RWPE2 (cell line): ENCODE data around the gene PRCC.

ENCODE experiments used
- ATAC-seq: fragments of 200-7000 bp; cut with Tn5 transposase; 3 replicates; pipeline ENCODE4 v1.9.1; 2021; ENCODE audit warnings: low read depth
- DNase-seq: peaks from one replicate; pipeline ENCODE4 v3.0.0-alpha.2; 2020; ENCODE audit warnings: low spot score
- H3K27ac ChIP-seq: fragments of 450-650 bp; 2 replicates; pipeline ENCODE4 v1.5.1; 2017; ENCODE audit warnings: mild to moderate bottlenecking; ENCODE audit not compliant: poor library complexity, severe bottlenecking
- H3K27me3 ChIP-seq: fragments of 250-450 bp; sonication (Bioruptor Pico); 2 replicates; pipeline ENCODE4 v1.5.1; 2021; ENCODE audit warnings: mild to moderate bottlenecking, moderate library complexity; ENCODE audit not compliant: insufficient read depth, poor library complexity, severe bottlenecking
- H3K36me3 ChIP-seq: fragments of 250-450 bp; sonication (Bioruptor Pico); 2 replicates; pipeline ENCODE4 v1.5.1; 2020; ENCODE audit warnings: low read depth, mild to moderate bottlenecking, moderate library complexity
- H3K4me1 ChIP-seq: fragments of 250-450 bp; sonication (Bioruptor Pico); 2 replicates; pipeline ENCODE4 v1.5.1; 2021; ENCODE audit warnings: mild to moderate bottlenecking, moderate library complexity; ENCODE audit not compliant: insufficient read depth, poor library complexity, severe bottlenecking
- H3K4me3 ChIP-seq: fragments of 250-450 bp; sonication (Bioruptor Pico); 2 replicates; pipeline ENCODE4 v1.5.1; 2021; ENCODE audit warnings: mild to moderate bottlenecking, moderate library complexity; ENCODE audit not compliant: severe bottlenecking
- H3K9me3 ChIP-seq: fragments of 250-450 bp; sonication (Bioruptor Pico); 2 replicates; pipeline ENCODE4 v1.5.1; 2021; ENCODE audit warnings: mild to moderate bottlenecking, moderate library complexity; ENCODE audit not compliant: severe bottlenecking
- CTCF ChIP-seq: fragments of 450-650 bp; IDR thresholded peaks from one replicate; pipeline ENCODE4 v1.5.1; 2017; ENCODE audit warnings: mild to moderate bottlenecking, moderate library complexity; ENCODE audit not compliant: poor library complexity, severe bottlenecking

Gene PRCC

GRCh38 chr1:156744786-156745419 is 22.4 kb upstream of the PRCC start:
- peaks cover 47% of the 10 kb centered on the region for H3K36me3 ChIP-seq
- no peaks in the 10 kb centered on the region for H3K27me3 ChIP-seq
- no peaks in the 10 kb centered on the region for H3K9me3 ChIP-seq
- DNase-seq (peak; percentile 37), ATAC-seq (no peak)
- no peak for TF ChIP-seq CTCF
- H3K4me1 ChIP-seq: peaks cover 27% of the 10 kb centered on the region
- peak overlapping the region; percentile 98 for H3K27ac ChIP-seq
- no peak overlapping the region for H3K4me3 ChIP-seq

GRCh38 chr1:156745881-156746280 is 21.5 kb upstream of the PRCC start:
- Histone ChIP-seq H3K4me3 (peak overlapping the region; percentile 67), H3K4me1 (peaks cover 27% of the 10 kb centered on the region), H3K27ac (peak overlapping the region; percentile 98), H3K27me3 (no peaks in the 10 kb centered on the region), H3K36me3 (peaks cover 49% of the 10 kb centered on the region), H3K9me3 (no peaks in the 10 kb centered on the region)
- TF ChIP-seq CTCF: no peak
- ATAC-seq (no peak), DNase-seq (no peak)

DNA sequence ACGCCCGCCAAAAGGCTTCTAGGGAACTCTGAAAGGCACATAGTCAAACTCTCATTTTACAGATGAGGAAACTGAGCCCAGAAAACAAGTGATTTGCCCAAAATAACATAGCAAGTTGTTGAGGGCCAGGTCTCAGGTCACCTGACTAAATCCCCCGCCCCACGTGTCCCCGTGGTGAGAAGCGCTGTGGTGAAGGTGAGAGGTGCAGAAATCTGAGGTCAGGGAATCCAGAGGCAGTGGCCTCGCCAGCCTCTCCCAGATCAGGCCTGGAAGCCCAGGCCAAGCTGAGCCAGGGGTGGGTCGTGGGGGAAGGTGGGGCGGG is 21.0 kb upstream of the PRCC start:
- ATAC-seq (no peak), DNase-seq (no peak)
- Histone ChIP-seq H3K36me3 (peaks cover 49% of the 10 kb centered on the region), H3K27ac (peak overlapping the region; percentile 98), H3K4me3 (peak overlapping the region; percentile 67), H3K9me3 (no peaks in the 10 kb centered on the region), H3K27me3 (no peaks in the 10 kb centered on the region), H3K4me1 (peaks cover 27% of the 10 kb centered on the region)
- TF ChIP-seq CTCF: no peak

- H3K27me3 ChIP-seq: no peaks in the 10 kb centered on the region
- no peaks in the 10 kb centered on the region for H3K9me3 ChIP-seq
- peak overlapping the region; percentile 98 for H3K27ac ChIP-seq
- peak overlapping the region; percentile 67 for H3K4me3 ChIP-seq
- H3K36me3 ChIP-seq: peaks cover 49% of the 10 kb centered on the region
- peak; percentile 30 for TF ChIP-seq CTCF
- ATAC-seq (peak; percentile 47), DNase-seq (peak; percentile 95)
- H3K4me1 ChIP-seq: peaks cover 27% of the 10 kb centered on the region
Measured at GRCh38 chr1:156746728-156747631, 20.4 kb upstream of the PRCC start.
